ENCODE results near the gene THEM5. TPM values are rescaled to one million over a fixed set of nuclear protein-coding genes. Genes with fewer than 3 reads are reported as not detected.

THEM5 gene
- total RNA-seq, 1 experiment from 2014 or later, result not detected

DNA sequence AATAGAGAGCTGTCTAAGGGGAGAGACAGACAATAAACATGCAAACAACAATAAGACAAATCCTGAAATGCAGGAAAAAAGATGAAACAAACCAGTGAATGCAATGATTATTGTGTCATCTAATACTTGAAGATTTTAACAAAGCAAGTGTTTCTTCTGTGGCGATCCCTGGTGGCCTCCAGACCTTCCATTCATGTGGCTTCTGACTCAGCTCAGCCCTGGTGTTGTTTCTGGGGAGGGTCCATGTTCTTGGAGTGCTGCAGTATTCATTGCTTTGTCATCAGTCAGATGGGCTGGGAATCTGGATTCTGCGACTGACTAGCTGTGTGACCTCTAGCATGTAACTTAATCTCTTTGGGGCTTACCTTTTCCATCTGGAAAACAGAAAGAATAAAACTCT, 12.4 kb downstream of the THEM5 start:
- BruUV-seq (replicated peaks), result no TSS peak
- ATAC-seq, result no peak
- CTCF ChIA-PET, result no interaction called here
- POLR2A ChIA-PET, result no interaction called here
- H3K9me3 ChIP-seq (ENCODE audit: control insufficient read depth in 1 of 2, insufficient read depth in 1 of 2, low read depth in 1 of 2, low read length in 2 of 2), result peaks cover 0 to 3% of the 10 kb centered on the region in 2 experiments; a peak in 1 of 4 replicates
- H3K4me3 ChIP-seq (replicated peaks in 1 of 2; ENCODE audit: low read depth in 1 of 2, low read length in 2 of 2), result no peak overlapping the region
- no peaks in the 10 kb centered on the region for H4K20me1 ChIP-seq (ENCODE audit: insufficient read depth)
- peak; percentile 16 for DNase-seq (ENCODE audit: low read depth, low spot score)
- H3K79me2 ChIP-seq (ENCODE audit: insufficient read depth, low read length), result no peaks in the 10 kb centered on the region
- no peak for TF ChIP-seq EZH2 (IDR thresholded peaks at IDR 0.05)
- TF ChIP-seq JUND (IDR thresholded peaks at IDR 0.05), result no peak
- no peak for TF ChIP-seq FOSL1 (IDR thresholded peaks at IDR 0.05; ENCODE audit: low read depth)
- no peak for TF ChIP-seq TCF7L2 (IDR thresholded peaks at IDR 0.05; ENCODE audit: borderline replicate concordance, extremely low read depth, insufficient read depth, insufficient read length)
- TF ChIP-seq POLR2A (IDR thresholded peaks at IDR 0.05; ENCODE audit: borderline replicate concordance, extremely low read depth, insufficient read depth, insufficient read length), result no peak
- no peak for TF ChIP-seq ELF1 (IDR thresholded peaks at IDR 0.05; ENCODE audit: borderline replicate concordance, low read depth)
- no peak for TF ChIP-seq RAD21 (IDR thresholded peaks at IDR 0.05; ENCODE audit: low read depth)
- no peak for TF ChIP-seq ZNF274 (IDR thresholded peaks at IDR 0.05; ENCODE audit: low read depth, low read length)
- no peak for TF ChIP-seq ZFX (IDR thresholded peaks at IDR 0.05)
- TF ChIP-seq POLR2AphosphoS5 (IDR thresholded peaks at IDR 0.05; ENCODE audit: low read depth, low read length), result no peak
- TF ChIP-seq, protein P1, sequence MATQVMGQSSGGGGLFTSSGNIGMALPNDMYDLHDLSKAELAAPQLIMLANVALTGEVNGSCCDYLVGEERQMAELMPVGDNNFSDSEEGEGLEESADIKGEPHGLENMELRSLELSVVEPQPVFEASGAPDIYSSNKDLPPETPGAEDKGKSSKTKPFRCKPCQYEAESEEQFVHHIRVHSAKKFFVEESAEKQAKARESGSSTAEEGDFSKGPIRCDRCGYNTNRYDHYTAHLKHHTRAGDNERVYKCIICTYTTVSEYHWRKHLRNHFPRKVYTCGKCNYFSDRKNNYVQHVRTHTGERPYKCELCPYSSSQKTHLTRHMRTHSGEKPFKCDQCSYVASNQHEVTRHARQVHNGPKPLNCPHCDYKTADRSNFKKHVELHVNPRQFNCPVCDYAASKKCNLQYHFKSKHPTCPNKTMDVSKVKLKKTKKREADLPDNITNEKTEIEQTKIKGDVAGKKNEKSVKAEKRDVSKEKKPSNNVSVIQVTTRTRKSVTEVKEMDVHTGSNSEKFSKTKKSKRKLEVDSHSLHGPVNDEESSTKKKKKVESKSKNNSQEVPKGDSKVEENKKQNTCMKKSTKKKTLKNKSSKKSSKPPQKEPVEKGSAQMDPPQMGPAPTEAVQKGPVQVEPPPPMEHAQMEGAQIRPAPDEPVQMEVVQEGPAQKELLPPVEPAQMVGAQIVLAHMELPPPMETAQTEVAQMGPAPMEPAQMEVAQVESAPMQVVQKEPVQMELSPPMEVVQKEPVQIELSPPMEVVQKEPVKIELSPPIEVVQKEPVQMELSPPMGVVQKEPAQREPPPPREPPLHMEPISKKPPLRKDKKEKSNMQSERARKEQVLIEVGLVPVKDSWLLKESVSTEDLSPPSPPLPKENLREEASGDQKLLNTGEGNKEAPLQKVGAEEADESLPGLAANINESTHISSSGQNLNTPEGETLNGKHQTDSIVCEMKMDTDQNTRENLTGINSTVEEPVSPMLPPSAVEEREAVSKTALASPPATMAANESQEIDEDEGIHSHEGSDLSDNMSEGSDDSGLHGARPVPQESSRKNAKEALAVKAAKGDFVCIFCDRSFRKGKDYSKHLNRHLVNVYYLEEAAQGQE (IDR thresholded peaks at IDR 0.05; ENCODE audit: low read depth), result no peak
- TF ChIP-seq SIN3A (IDR thresholded peaks at IDR 0.05; ENCODE audit: low read depth), result no peak
- TF ChIP-seq, protein P2, sequence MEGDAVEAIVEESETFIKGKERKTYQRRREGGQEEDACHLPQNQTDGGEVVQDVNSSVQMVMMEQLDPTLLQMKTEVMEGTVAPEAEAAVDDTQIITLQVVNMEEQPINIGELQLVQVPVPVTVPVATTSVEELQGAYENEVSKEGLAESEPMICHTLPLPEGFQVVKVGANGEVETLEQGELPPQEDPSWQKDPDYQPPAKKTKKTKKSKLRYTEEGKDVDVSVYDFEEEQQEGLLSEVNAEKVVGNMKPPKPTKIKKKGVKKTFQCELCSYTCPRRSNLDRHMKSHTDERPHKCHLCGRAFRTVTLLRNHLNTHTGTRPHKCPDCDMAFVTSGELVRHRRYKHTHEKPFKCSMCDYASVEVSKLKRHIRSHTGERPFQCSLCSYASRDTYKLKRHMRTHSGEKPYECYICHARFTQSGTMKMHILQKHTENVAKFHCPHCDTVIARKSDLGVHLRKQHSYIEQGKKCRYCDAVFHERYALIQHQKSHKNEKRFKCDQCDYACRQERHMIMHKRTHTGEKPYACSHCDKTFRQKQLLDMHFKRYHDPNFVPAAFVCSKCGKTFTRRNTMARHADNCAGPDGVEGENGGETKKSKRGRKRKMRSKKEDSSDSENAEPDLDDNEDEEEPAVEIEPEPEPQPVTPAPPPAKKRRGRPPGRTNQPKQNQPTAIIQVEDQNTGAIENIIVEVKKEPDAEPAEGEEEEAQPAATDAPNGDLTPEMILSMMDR (IDR thresholded peaks at IDR 0.05 in 2 of 3, conservative IDR thresholded peaks at IDR 0.05 in 1 of 3; ENCODE audit: borderline replicate concordance in 1 of 3, insufficient read depth in 1 of 3, low read depth in 2 of 3, low read length in 2 of 3), result no peak
- no peak for TF ChIP-seq CEBPB (IDR thresholded peaks at IDR 0.05; ENCODE audit: low read depth)
- no peak for TF ChIP-seq YY1 (IDR thresholded peaks at IDR 0.05; ENCODE audit: extremely low read depth, insufficient replicate concordance, low read depth, low read length)
- TF ChIP-seq, protein P3, sequence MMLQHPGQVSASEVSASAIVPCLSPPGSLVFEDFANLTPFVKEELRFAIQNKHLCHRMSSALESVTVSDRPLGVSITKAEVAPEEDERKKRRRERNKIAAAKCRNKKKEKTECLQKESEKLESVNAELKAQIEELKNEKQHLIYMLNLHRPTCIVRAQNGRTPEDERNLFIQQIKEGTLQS (IDR thresholded peaks at IDR 0.05), result no peak
- TF ChIP-seq SRF (IDR thresholded peaks at IDR 0.05; ENCODE audit: low read depth), result no peak
- intact Hi-C loops (cut with micrococcal nuclease), result no loop called here
- no peaks in the 10 kb centered on the region for H3K27me3 ChIP-seq (ENCODE audit: insufficient read depth, low read length)
- peak overlapping the region; percentile 78; the same call in 1 of the 2 replicates for H3K4me2 ChIP-seq (ENCODE audit: low read length)
- H3K9me2 ChIP-seq (ENCODE audit: insufficient read depth), result no peaks in the 10 kb centered on the region; the same call in 1 of the 2 replicates
- H2AFZ ChIP-seq (ENCODE audit: low read depth, low read length, poor library complexity, severe bottlenecking), result no peak overlapping the region
- H3K4me1 ChIP-seq (ENCODE audit: control insufficient read depth in 1 of 2, insufficient read depth in 2 of 2, low read length in 2 of 2), result peaks cover 0 to 48% of the 10 kb centered on the region in 2 experiments; a peak in 2 of 4 replicates
- H3K27ac ChIP-seq (ENCODE audit: low read depth, low read length), result no peak overlapping the region
- H3K9ac ChIP-seq (ENCODE audit: low read length), result no peak overlapping the region
- RAD21 ChIA-PET (ENCODE audit: low non-redundant PET in 1 of 2, low total read pairs in 2 of 2, uncharacterized antibody in 2 of 2, unreplicated experiment in 2 of 2), result no interaction called here
- H3K36me3 ChIP-seq (ENCODE audit: control insufficient read depth in 1 of 2, insufficient read depth in 2 of 2, low read length in 2 of 2), result no peaks in the 10 kb centered on the region
